Mucosa of stomach (tissue), 1 donor: ENCODE results near the gene PARK7.
"Not testable (repeated sequence)": the region's sequence is repeated elsewhere in the genome, so short reads cannot be mapped to it uniquely, and the experiment has no call there.

Experiments
- H3K27me3 ChIP-seq: one replicate; pipeline ENCODE4 v1.7.0; 2013; ENCODE audit warnings: mild to moderate bottlenecking, low read length; ENCODE audit not compliant: control insufficient read depth, insufficient read depth
- H3K36me3 ChIP-seq: one replicate; pipeline ENCODE4 v1.7.0; 2013; ENCODE audit warnings: low read length; ENCODE audit not compliant: control insufficient read depth, insufficient read depth
- H3K4me1 ChIP-seq: one replicate; pipeline ENCODE4 v1.7.0; 2013; ENCODE audit warnings: mild to moderate bottlenecking, low read length; ENCODE audit not compliant: control insufficient read depth, insufficient read depth
- H3K4me3 ChIP-seq: one replicate; pipeline ENCODE4 v1.7.0; 2013; ENCODE audit warnings: low read length
- H3K9ac ChIP-seq: one replicate; pipeline ENCODE4 v1.7.0; 2013; ENCODE audit warnings: mild to moderate bottlenecking, low read length, moderate library complexity
- H3K9me3 ChIP-seq: one replicate; pipeline ENCODE4 v1.7.0; 2013; ENCODE audit warnings: mild to moderate bottlenecking, low read length, moderate library complexity; ENCODE audit not compliant: control insufficient read depth
- donor health status: Pancreatic carcinoma.

The PARK7 gene

DNA sequence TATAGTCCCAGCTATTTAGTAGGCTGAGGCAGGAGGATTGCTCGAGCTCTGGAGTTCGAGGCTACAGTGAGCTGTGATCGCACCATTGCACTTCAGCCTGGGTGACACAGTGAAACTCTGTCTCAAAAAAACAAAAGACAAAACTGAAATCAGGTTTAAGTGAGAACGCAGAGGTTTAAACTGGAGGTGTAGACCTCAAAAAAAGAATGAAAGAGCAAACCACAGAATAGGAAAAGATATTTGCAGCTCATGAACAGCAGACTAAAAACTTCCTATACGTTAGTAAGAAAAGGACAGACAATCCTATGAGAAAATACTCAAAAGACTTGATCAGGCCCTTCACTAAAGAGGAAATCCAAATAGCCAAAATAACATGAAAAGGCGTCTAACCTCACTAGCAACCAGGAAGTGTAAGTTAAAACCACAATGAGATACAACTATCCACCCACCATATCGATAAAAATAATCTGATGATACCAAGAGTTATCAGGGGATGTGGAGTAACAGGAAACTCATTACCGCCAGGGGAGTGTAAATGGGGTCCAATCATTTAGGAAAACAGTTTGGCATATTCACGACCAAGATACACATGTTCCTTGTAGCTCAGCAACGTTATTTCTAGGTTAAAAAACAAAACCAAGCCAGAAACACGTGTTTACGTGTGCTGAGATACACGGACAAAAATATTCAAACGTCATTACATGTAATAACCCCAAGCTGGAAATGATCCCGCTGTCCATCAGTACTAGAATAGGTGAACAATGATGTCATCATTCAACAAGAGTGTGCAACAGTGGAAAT, 30.7 kb upstream of the PARK7 start:
- peaks cover 9% of the 10 kb centered on the region for H3K27me3 ChIP-seq
- H3K36me3 ChIP-seq: no peaks in the 10 kb centered on the region
- no peaks in the 10 kb centered on the region for H3K9me3 ChIP-seq
- H3K9ac ChIP-seq: no peak overlapping the region
- no peak overlapping the region for H3K4me3 ChIP-seq
- no peaks in the 10 kb centered on the region for H3K4me1 ChIP-seq

DNA sequence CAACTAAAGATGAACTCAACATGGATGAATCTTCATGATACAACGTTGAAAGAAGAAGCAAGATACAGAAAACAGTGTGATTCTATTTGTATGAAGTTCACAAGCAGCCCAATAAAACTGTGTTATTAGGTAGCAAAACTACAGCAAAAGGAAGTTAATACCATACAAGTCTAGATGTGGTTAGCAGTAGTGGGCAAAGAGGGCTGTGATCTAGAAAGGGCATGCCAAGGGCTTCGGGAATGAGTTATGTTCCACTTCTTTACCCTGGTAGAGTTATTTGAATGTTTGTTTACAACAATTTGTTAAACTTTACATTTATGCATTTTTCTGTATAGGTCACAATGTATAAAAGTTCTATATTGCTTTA, 30.1 kb upstream of the PARK7 start:
- Histone ChIP-seq H3K9me3 (no peaks in the 10 kb centered on the region), H3K9ac (no peak overlapping the region), H3K27me3 (peaks cover 8% of the 10 kb centered on the region), H3K4me3 (no peak overlapping the region), H3K4me1 (no peaks in the 10 kb centered on the region), H3K36me3 (no peaks in the 10 kb centered on the region)

DNA sequence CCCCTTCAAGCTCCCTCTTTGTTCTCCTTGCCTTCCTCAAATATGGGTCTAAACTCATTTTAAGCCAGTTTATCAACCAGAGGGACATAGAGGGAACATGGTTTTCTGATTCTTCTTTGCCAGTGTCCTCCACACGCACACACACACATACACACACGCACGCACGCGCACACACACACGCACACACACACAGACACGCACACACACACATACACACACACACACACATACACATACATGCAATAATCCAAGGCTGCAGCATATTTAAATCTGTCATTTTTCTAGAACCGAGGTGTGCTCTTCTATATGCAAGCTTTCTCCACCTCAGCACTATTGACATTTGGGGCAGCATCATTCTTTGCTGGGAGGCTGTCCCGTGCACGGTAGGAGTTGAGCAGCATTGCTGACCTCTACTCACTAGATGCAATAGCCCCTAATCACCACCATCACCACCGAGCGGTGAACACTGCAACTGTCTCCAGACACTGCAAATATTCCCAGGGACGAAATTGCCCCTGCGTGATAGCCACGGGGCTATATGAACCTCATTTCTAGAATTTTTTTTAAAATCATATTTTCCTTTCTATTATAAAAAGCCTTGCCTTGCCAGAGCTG, 28.9 kb upstream of the PARK7 start:
- no peaks in the 10 kb centered on the region for H3K36me3 ChIP-seq
- no peaks in the 10 kb centered on the region for H3K4me1 ChIP-seq
- peaks cover 10% of the 10 kb centered on the region for H3K27me3 ChIP-seq
- H3K9ac ChIP-seq: no peak overlapping the region
- no peaks in the 10 kb centered on the region for H3K9me3 ChIP-seq
- H3K4me3 ChIP-seq: no peak overlapping the region

DNA sequence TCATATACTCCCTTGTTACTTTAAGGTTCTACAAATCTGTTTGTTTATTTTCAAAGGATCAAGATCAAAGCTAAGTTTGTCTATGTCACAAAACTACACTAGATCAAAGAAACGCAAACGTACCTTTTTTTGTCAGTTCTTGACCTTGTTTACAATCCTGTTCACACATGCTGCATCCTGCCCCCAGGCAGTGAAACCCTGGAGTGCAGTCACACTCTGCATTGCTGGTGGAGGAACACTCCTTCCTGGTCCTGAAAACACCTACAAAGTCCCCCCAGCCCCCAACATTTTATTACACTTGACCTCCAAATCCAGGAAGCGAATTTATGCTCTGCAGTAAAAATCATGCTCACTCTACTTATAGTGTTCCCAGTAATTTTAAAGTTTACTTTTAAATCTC, 23.4 kb upstream of the PARK7 start:
- Histone ChIP-seq H3K4me1 (peaks cover 5% of the 10 kb centered on the region), H3K4me3 (no peak overlapping the region), H3K27me3 (peaks cover 42% of the 10 kb centered on the region), H3K9ac (no peak overlapping the region), H3K36me3 (no peaks in the 10 kb centered on the region), H3K9me3 (no peaks in the 10 kb centered on the region)

DNA sequence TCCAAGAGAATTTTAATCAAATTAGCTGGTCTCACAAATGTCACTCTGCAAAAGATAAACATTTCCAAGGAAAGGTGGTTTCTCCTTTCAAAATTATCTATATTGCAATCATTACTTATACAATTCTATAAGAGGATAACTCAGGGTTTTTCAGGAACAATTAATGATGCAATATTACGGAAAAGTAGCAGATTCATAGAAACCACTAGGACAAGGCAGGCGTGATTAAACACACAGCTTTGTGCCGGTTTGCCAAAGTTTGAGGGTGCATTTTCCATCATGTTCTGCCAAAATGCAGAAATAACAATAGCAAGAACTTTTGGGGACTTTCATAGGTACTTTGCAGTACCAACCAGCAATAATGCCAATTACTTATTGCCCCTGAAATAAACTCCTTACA, 21.5 kb upstream of the PARK7 start:
- Histone ChIP-seq H3K4me3 (no peak overlapping the region), H3K4me1 (peaks cover 5% of the 10 kb centered on the region), H3K27me3 (peaks cover 42% of the 10 kb centered on the region), H3K36me3 (no peaks in the 10 kb centered on the region), H3K9ac (no peak overlapping the region), H3K9me3 (no peaks in the 10 kb centered on the region)

DNA sequence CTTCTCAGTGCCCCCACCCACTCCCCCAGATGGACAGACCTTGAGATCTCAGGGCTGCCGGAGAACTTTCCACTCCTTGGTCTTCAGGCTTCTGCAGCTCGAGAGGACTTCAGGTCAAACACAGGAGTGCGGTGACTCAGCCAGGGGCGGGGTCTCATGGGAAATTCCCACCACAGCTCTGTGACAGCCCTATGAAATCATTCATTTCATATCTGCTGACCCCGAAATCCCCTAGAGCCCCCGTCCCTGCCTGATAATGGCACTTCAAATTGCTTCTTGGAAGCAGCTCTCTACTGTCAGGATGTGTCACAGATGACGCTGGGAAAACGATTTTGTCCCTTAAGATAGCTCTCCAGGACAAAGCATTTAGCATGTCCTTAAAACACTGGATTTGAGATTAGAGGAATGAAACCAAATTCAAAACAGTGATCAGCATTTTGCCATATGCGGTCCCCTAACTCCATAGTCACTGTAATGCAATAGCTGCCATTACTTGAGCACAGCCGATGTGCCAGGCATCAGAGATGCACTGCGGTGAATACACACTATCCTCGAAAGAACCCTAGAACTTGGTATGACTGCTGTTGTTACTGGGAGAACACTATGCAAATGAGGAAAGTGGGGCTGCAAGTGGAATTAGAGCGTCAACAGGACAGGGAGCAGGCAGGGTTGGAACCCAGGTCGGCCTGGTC, 20.6 kb upstream of the PARK7 start, which contains the start of gene TNFRSF9:
Gene TNFRSF9 (minus strand): TSS at position 95 of the 692 bp plus-strand sequence. CDS start 845 bp downstream, outside the sequence.
- no peaks in the 10 kb centered on the region for H3K9me3 ChIP-seq
- peaks cover 38% of the 10 kb centered on the region for H3K27me3 ChIP-seq
- H3K4me3 ChIP-seq: no peak within 1 kb of the TSS
- peaks cover 5% of the 10 kb centered on the region for H3K4me1 ChIP-seq
- H3K36me3 ChIP-seq: no peaks in the 10 kb centered on the region
- no peak within 1 kb of the TSS for H3K9ac ChIP-seq

DNA sequence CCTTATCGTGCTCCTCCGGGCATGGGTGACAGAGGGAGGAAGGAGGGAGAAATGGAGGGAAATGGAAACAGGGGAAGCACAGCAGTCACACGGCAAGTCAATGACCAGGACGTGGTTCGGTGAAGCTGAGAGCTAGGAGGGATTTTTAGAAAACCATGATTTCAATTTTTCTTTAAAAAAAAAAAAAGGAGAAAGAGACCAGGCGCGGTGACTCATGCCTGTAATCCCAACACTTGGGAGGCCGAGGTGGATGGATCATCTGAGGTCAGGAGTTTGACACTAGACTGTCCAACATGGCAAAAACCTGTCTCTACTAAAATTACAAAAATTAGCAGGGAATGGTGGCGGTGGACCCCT, 20.1 kb upstream of the PARK7 start:
- Histone ChIP-seq H3K4me3 (no peak overlapping the region), H3K9me3 (no peaks in the 10 kb centered on the region), H3K4me1 (peaks cover 5% of the 10 kb centered on the region), H3K36me3 (no peaks in the 10 kb centered on the region), H3K9ac (no peak overlapping the region), H3K27me3 (peaks cover 38% of the 10 kb centered on the region)

DNA sequence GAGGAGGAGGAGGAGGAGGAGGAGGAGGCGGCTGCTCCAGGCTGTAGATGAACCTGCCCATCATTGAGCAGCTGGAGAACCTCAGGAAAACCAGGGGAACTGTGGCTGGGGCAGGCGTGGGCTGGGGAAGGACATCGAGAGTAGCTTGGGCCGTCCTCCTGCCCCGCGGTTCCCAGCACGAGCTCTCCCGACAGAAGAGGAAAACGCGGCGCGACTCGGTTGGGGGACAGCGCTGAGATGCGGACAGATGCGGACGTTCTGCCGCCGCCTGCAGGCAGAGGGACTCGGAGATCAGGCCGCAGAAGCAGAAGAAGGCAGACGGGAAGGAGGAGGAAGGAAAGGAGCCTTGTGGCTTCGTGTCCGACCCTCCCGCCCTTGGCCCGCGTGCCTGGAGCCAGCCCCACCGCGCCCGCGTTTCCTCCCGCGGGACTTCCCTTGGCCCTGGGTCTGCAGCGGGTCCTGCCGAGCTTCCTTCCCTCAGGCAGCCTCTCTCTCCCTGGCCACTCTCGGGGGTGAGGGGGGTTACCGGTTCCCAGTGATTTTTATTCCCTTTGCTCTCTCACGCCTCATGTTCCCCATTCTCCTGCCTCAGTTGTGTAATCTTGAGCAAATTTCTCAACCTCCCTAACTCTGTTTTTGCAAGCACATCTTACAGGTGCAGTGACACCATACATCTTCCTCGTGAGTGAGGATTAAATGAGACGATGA, 19.1 kb upstream of the PARK7 start:
- Histone ChIP-seq H3K9ac (no peak overlapping the region), H3K27me3 (peaks cover 32% of the 10 kb centered on the region), H3K4me3 (no peak overlapping the region), H3K9me3 (no peaks in the 10 kb centered on the region), H3K4me1 (peaks cover 5% of the 10 kb centered on the region), H3K36me3 (no peaks in the 10 kb centered on the region)

DNA sequence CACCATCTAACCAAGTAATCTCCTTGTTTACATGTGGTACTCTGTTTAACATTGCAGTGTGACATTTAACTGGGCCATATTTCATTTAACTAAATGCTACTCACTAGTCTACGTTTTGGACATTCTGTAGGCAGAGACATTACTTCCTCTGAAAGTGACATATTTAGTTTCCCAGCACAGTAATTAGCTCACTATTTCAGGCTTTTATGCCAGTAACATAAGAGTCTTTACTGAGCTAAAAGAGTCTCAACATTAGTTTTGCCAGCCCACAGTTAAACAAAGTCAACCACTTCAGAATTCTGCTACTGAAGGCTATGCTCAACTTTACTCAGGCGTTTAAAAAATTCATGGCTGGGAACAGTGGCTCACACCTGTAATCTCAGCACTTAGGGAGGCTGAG, 18.3 kb upstream of the PARK7 start:
- H3K27me3 ChIP-seq: peaks cover 32% of the 10 kb centered on the region
- no peak overlapping the region for H3K4me3 ChIP-seq
- no peak overlapping the region for H3K9ac ChIP-seq
- no peaks in the 10 kb centered on the region for H3K9me3 ChIP-seq
- H3K36me3 ChIP-seq: no peaks in the 10 kb centered on the region
- H3K4me1 ChIP-seq: peaks cover 5% of the 10 kb centered on the region

DNA sequence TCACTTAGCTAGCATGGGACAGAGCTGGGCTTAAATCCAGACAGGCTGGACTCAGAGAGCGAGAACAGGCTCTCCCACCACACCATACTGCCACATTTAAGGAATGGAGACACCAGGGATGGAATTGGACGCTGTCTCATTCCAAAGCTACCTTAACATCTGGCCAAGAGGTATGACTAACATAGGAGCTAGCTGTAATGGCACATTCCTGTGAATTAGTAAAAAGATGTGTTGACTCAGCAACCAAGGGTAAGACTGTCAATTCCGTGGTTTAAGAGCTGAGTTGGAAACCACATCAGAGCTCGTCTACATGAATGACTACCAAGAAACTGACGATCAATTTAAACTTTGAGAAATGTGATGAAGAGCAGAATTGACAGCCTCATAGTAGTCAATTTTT, 12.6 kb upstream of the PARK7 start:
- H3K4me3 ChIP-seq: no peak overlapping the region
- no peaks in the 10 kb centered on the region for H3K27me3 ChIP-seq
- no peaks in the 10 kb centered on the region for H3K9me3 ChIP-seq
- no peaks in the 10 kb centered on the region for H3K36me3 ChIP-seq
- no peak overlapping the region for H3K9ac ChIP-seq
- H3K4me1 ChIP-seq: no peaks in the 10 kb centered on the region

DNA sequence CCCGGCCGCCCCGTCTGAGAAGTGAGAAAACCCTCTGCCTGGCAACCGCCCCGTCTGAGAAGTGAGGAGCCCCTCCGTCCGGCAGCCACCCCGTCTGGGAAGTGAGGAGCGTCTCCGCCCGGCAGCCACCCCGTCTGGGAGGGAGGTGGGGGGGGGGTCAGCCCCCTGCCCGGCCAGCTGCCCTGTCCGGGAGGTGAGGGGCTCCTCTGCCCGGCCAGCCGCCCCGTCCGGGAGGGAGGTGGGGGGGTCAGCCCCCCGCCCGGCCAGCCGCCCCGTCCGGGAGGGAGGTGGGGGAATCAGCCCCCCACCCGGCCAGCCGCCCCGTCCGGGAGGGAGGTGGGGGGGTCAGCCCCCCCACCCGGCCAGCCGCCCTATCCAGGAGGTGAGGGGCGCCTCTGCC, 8.7 kb upstream of the PARK7 start:
- H3K4me1 ChIP-seq, H3K4me3 ChIP-seq, H3K9ac ChIP-seq, H3K36me3 ChIP-seq, H3K9me3 ChIP-seq, H3K27me3 ChIP-seq: not testable (repeated sequence)
